Measurements from ENCODE around the gene NDRG3. TPM values are rescaled to one million over a fixed set of nuclear protein-coding genes. Genes with fewer than 3 reads are reported as not detected.

The NDRG3 gene
- total RNA-seq, 1 experiment from 2014 or later: 23.6 TPM

DNA sequence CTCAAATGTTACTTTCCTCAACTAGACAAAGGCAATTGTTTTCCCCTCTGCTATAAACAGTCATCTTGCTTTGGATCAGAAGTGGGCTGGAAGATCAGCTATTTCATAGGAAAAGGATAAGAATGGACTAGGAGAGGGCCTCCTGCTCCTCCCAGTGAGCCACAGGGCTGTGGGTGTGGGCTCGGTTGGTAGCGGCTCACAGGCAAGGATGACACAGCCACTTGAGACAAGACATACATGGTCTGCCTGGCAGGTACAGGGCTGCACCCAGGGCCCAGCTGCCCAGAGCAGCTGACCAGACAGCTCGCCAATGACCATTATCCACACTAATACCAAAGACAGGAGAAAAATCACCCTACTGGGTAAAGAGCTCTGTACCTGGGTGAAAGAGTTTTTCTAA is 90.9 kb downstream of the NDRG3 start:
- peak overlapping the region in 1 of 3 experiments; percentile 68; a peak in 2 of 7 replicates for H3K27ac Mint-ChIP-seq
- Histone ChIP-seq H3K27me3 (ENCODE audit: insufficient read depth, low read length) (no peaks in the 10 kb centered on the region), H3K23me2 (ENCODE audit: insufficient read length, low read depth, low read length, poor library complexity, severe bottlenecking) (no peaks in the 10 kb centered on the region), H4K8ac (replicated peaks; ENCODE audit: insufficient read length, low read depth, low read length) (no peak overlapping the region), H4K20me1 (ENCODE audit: control insufficient read depth, insufficient read depth, insufficient read length) (no peaks in the 10 kb centered on the region), H4K5ac (ENCODE audit: insufficient read length, low read depth, low read length) (no peak overlapping the region), H3K9ac (ENCODE audit: extremely low read depth, insufficient read length, low read length) (no peak overlapping the region), H2BK15ac (ENCODE audit: low read depth, low read length) (no peak overlapping the region), H3K18ac (ENCODE audit: insufficient read length, low read depth, low read length) (no peak overlapping the region), H2BK20ac (ENCODE audit: low read depth, low read length, poor library complexity, severe bottlenecking) (no peak overlapping the region), H3K79me1 (ENCODE audit: insufficient read depth, low read depth, low read length, poor library complexity, severe bottlenecking) (no peaks in the 10 kb centered on the region), H3K79me2 (ENCODE audit: insufficient read depth, low read length) (no peaks in the 10 kb centered on the region), H2BK120ac (ENCODE audit: low read depth, low read length, poor library complexity, severe bottlenecking) (no peak overlapping the region), H2BK12ac (ENCODE audit: insufficient read length, low read depth, low read length) (no peak overlapping the region), H3K4ac (ENCODE audit: low read depth, low read length) (no peak overlapping the region), H3K56ac (ENCODE audit: insufficient read length, low read depth, low read length) (no peak overlapping the region), H3K9me3 (ENCODE audit: control insufficient read depth, low read depth, low read length) (no peaks in the 10 kb centered on the region), H4K91ac (ENCODE audit: insufficient read length, low read depth, low read length) (no peak overlapping the region), H3T11ph (ENCODE audit: low read length) (no peak overlapping the region), H3K27ac (ENCODE audit: insufficient read length, low read depth, low read length) (no peak overlapping the region), H3K14ac (ENCODE audit: insufficient read depth, low read length) (no peak overlapping the region), H3K4me2 (ENCODE audit: insufficient read depth, insufficient read length, low read length) (no peak overlapping the region), H2AK5ac (ENCODE audit: insufficient read length, low read length) (no peak overlapping the region), H3K4me1 (ENCODE audit: insufficient read depth, low read length) (no peaks in the 10 kb centered on the region), H2AFZ (ENCODE audit: low read length) (no peak overlapping the region), H2BK5ac (ENCODE audit: insufficient read length, low read length) (no peak overlapping the region), H3K23ac (ENCODE audit: insufficient read length, low read depth, low read length) (no peak overlapping the region)
- H3K27me3 Mint-ChIP-seq (ENCODE audit: low read depth): no peaks in the 10 kb centered on the region
- TF ChIP-seq, protein P1, sequence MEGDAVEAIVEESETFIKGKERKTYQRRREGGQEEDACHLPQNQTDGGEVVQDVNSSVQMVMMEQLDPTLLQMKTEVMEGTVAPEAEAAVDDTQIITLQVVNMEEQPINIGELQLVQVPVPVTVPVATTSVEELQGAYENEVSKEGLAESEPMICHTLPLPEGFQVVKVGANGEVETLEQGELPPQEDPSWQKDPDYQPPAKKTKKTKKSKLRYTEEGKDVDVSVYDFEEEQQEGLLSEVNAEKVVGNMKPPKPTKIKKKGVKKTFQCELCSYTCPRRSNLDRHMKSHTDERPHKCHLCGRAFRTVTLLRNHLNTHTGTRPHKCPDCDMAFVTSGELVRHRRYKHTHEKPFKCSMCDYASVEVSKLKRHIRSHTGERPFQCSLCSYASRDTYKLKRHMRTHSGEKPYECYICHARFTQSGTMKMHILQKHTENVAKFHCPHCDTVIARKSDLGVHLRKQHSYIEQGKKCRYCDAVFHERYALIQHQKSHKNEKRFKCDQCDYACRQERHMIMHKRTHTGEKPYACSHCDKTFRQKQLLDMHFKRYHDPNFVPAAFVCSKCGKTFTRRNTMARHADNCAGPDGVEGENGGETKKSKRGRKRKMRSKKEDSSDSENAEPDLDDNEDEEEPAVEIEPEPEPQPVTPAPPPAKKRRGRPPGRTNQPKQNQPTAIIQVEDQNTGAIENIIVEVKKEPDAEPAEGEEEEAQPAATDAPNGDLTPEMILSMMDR (conservative IDR thresholded peaks at IDR 0.05): no peak
- DNase-seq: no peak
- H3K9me3 Mint-ChIP-seq: no peaks in the 10 kb centered on the region
- H3K4me3 Mint-ChIP-seq: no peak overlapping the region
- peaks cover 1 to 5% (median 2%) of the 10 kb centered on the region in 3 experiments; a peak in 3 of 7 replicates for H3K36me3 Mint-ChIP-seq (ENCODE audit: insufficient read depth in 1 of 3, low read depth in 3 of 3)
- WGBS (ENCODE audit: extremely low coverage, insufficient read length, low lambda C conversion rate): no CpG with 5 or more reads among the region's 3 CpGs
- H3K4me1 Mint-ChIP-seq: no peaks in the 10 kb centered on the region
